ENCODE results near the gene OLA1. TPM values are rescaled to one million over a fixed set of nuclear protein-coding genes. Genes with fewer than 3 reads are reported as not detected.

OLA1 gene
- polyA plus RNA-seq, 1 donor from 2014 or later: 134 TPM

- Histone ChIP-seq H3K79me2 (replicated peaks; ENCODE audit: insufficient read depth, low read length) (no peaks in the 10 kb centered on the region), H3K36me3 (ENCODE audit: insufficient read depth, low read length) (no peaks in the 10 kb centered on the region), H3K9me2 (ENCODE audit: insufficient read depth, low read length) (no peaks in the 10 kb centered on the region), H3K4me2 (ENCODE audit: low read length) (no peak overlapping the region), H2AFZ (ENCODE audit: low read depth, low read length) (no peak overlapping the region), H3K27me3 (ENCODE audit: insufficient read depth, low read depth, low read length) (no peaks in the 10 kb centered on the region), H3K4me3 (ENCODE audit: low read length) (no peak overlapping the region), H3K9ac (ENCODE audit: low read length) (no peak overlapping the region), H3K9me3 (ENCODE audit: low read length) (no peaks in the 10 kb centered on the region), H4K20me1 (ENCODE audit: insufficient read depth) (no peaks in the 10 kb centered on the region), H3K27ac (ENCODE audit: low read length) (no peak overlapping the region), H3F3A (ENCODE audit: insufficient read depth, low read length, poor library complexity, severe bottlenecking) (no peaks in the 10 kb centered on the region)
- TF ChIP-seq CTCF (IDR thresholded peaks at IDR 0.05; ENCODE audit: poor library complexity, severe bottlenecking): no peak
- TF ChIP-seq MXI1 (conservative IDR thresholded peaks at IDR 0.05; ENCODE audit: poor library complexity, severe bottlenecking): no peak
- TF ChIP-seq EZH2 (IDR thresholded peaks at IDR 0.05; ENCODE audit: borderline replicate concordance, insufficient read depth, low read length, poor library complexity, severe bottlenecking): no peak
- TF ChIP-seq EP300 (conservative IDR thresholded peaks at IDR 0.05; ENCODE audit: poor library complexity, severe bottlenecking): no peak
- TF ChIP-seq REST (IDR thresholded peaks at IDR 0.05; ENCODE audit: borderline replicate concordance): no peak
- no peak for TF ChIP-seq POLR2AphosphoS5 (IDR thresholded peaks at IDR 0.05)
- no peak for TF ChIP-seq SMC3 (conservative IDR thresholded peaks at IDR 0.05; ENCODE audit: poor library complexity)
- no peak for TF ChIP-seq TAF1 (IDR thresholded peaks at IDR 0.05; ENCODE audit: low read depth)
- no peak for TF ChIP-seq RAD21 (conservative IDR thresholded peaks at IDR 0.05)
Measured at GRCh38 chr2:174035117-174035635, 213.2 kb downstream of the OLA1 start.

- no peaks in the 10 kb centered on the region for H3K79me2 ChIP-seq (replicated peaks; ENCODE audit: insufficient read depth, low read length)
- H4K20me1 ChIP-seq (ENCODE audit: insufficient read depth): no peaks in the 10 kb centered on the region
- no peak overlapping the region for H3K27ac ChIP-seq (ENCODE audit: low read length)
- no peaks in the 10 kb centered on the region for H3K27me3 ChIP-seq (ENCODE audit: insufficient read depth, low read depth, low read length)
- no peak for TF ChIP-seq EZH2 (IDR thresholded peaks at IDR 0.05; ENCODE audit: borderline replicate concordance, insufficient read depth, low read length, poor library complexity, severe bottlenecking)
- no peak for TF ChIP-seq TAF1 (IDR thresholded peaks at IDR 0.05; ENCODE audit: low read depth)
- no peak for TF ChIP-seq MXI1 (conservative IDR thresholded peaks at IDR 0.05; ENCODE audit: poor library complexity, severe bottlenecking)
- TF ChIP-seq EP300 (conservative IDR thresholded peaks at IDR 0.05; ENCODE audit: poor library complexity, severe bottlenecking): no peak
- TF ChIP-seq REST (IDR thresholded peaks at IDR 0.05; ENCODE audit: borderline replicate concordance): no peak
- no peak for TF ChIP-seq POLR2AphosphoS5 (IDR thresholded peaks at IDR 0.05)
- H2AFZ ChIP-seq (ENCODE audit: low read depth, low read length): no peak overlapping the region
- H3K36me3 ChIP-seq (ENCODE audit: insufficient read depth, low read length): no peaks in the 10 kb centered on the region
- no peak overlapping the region for H3K4me3 ChIP-seq (ENCODE audit: low read length)
- no peaks in the 10 kb centered on the region for H3K9me3 ChIP-seq (ENCODE audit: low read length)
- H3K9me2 ChIP-seq (ENCODE audit: insufficient read depth, low read length): no peaks in the 10 kb centered on the region
- H3K4me2 ChIP-seq (ENCODE audit: low read length): no peak overlapping the region
- H3F3A ChIP-seq (ENCODE audit: insufficient read depth, low read length, poor library complexity, severe bottlenecking): no peaks in the 10 kb centered on the region
- no peak overlapping the region for H3K9ac ChIP-seq (ENCODE audit: low read length)
Measured at GRCh38 chr2:174033163-174033550, 215.2 kb downstream of the OLA1 start.
